HS-27A (cell line): ENCODE measurements around the gene ZBTB32.

Source experiments
- DNase-seq: peaks from one replicate; pipeline ENCODE4 v3.0.0-alpha.2; 2012; ENCODE audit warnings: low read depth, missing footprints

The ZBTB32 gene

GRCh38 chr19:35696835-35697234 is 7.5 kb upstream of the ZBTB32 start:
- DNase-seq, result no peak

- peak; percentile 47 for DNase-seq
Observed at GRCh38 chr19:35702223-35703012, 1.9 kb upstream of the ZBTB32 start.

DNA sequence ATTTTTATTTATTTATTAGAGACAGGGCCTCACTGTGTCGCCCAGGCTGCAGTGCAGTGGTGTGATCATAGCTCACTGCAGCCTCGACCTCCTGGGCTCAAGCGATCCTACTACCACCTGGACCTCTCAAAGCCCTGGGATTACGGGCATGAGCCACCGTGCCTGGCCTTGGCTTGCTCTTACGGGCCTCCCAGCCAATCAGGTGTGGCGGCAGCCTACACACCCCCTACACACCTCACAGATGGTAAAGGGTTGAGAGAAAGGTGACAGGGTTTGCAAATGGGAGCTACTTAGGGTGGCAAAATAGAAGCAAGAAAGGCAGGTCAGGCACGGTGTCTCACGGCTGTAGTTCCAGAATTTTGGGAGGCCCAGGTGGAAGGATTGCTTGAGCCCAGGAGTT is 1.0 kb upstream of the ZBTB32 start:
- no peak for DNase-seq

GRCh38 chr19:35708391-35708790 is 4.0 kb downstream of the ZBTB32 start:
- DNase-seq, result no peak

DNA sequence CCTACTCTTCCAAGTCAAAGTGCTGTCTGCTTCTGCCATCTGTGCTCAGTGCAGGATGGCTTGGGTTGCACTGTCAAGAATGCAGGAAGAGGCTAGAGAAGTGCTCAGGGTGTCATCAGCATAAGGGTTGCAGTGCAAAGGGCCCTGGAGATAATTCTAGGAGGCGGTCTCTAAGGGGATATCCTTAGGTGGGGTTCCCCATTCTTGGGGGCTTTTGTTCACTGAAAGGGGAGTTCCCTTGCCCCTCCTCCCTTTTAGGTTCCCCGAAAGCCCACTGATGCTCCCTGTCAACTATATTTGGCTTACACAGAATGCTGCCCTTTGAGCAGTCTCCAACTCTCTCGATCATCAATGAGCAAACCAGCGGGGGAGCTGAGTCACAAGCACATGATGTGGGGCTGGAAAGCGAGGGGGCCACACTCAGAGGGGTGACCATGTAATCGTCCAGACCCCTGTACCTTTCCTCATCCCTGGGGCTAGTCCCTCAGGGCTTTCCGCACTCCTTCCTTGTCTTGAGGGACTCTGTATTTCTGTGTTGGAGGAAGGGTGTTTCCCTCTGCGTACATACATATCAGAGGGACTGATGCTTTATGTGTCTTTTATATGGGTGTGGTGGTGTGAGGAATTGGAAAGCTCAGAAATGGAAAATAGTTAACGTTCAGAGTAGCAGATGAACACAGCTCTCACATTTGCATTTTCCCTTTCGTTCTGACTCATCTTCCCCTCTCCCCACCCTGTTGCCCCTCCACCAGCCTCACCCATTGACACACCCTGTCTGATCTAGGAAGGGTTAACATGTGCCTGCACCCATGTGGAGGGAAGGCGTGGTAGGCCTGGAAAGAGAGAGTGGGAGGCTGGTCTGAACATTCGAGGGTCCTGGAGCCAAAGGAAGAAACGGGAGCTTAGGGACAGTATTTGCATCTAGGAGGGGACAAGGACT is 6.7 kb downstream of the ZBTB32 start:
- no peak for DNase-seq

GRCh38 chr19:35712567-35713505 is 8.5 kb downstream of the ZBTB32 start:
- no peak for DNase-seq

DNA sequence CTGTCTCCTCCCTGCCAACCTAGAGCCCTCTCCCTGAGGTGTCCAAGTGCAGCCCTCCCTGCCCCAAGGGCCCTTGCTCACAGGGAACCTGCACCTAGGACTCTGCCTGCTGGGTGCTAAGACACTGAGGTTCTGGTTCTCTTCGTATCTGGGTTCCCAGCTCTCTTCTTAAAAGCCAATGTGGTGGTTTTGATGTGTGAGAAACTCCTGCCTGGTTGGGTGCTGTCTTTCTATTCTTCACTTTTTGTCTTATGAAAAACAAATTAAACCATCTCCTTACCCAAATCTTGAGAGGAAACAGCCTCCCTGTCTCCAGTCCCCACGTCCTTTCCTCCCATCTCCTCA is 9.1 kb downstream of the ZBTB32 start:
- DNase-seq, result no peak

GRCh38 chr19:35713904-35714495 is 9.6 kb downstream of the ZBTB32 start:
- no peak for DNase-seq

GRCh38 chr19:35714601-35715354 is 10.4 kb downstream of the ZBTB32 start:
- DNase-seq, result no peak

DNA sequence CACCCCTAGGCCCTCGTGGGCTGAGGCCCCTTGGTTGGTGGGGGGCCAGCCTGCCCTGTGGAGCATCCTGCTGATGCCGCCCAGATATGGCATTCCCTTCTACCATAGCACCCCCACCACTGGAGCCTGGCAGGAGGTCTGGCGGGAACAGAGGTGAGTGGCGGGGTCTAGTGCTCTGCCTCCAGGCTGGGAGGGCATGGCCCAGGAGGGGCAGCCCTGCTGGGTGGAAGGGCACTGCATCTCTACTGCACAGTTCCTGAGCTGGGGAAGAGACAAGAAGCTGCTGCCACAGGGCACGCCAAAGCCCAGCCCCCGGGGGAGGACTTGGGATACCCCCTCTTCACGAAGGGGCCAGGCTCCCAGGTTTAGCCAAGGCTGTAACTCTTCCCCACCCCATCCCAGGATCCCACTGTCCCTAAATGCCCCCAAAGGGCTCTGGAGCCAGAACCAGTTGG is 11.0 kb downstream of the ZBTB32 start:
- no peak for DNase-seq

DNA sequence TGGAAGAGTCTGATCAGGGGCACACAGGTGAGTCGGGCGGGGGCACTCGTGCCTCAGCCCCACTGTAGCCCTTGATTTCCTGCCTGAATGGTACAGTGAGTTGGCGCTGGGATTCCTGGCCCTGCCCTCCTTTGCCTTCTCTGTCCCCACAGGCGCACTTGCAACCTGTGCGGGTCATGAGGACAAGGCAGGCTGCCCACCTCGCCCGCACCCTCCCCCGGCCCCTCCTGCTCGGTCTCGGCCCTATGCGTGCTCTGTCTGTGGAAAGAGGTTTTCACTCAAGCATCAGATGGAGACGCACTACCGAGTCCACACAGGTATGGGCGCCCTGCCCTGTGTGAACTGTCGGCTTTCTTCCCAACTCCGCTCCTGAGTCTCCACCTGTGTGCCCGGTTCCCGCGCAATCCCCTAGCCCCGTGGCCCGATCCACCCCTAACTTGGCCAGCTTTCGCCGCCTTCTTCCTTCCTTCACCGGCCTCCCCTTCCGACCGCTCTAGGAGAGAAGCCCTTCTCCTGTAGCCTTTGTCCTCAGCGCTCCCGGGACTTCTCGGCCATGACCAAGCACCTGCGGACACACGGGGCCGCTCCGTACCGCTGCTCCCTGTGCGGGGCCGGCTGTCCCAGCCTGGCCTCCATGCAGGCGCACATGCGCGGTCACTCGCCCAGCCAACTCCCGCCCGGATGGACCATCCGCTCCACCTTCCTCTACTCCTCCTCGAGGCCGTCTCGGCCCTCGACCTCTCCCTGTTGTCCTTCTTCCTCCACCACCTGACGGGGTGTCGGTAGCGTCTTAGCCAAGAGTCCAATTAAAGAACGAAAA is 11.8 kb downstream of the ZBTB32 start:
- no peak for DNase-seq

- peak; percentile 94 for DNase-seq
Observed at GRCh38 chr19:35716801-35717664, 12.7 kb downstream of the ZBTB32 start.

GRCh38 chr19:35717665-35718344 is 13.4 kb downstream of the ZBTB32 start, which contains the start of gene KMT2B:
TSS of gene KMT2B (plus strand) at chr19:35718003. CDS start at chr19:35718019, 16 bp downstream.
- peak; percentile 97 for DNase-seq

GRCh38 chr19:35718345-35719041 is 14.1 kb downstream of the ZBTB32 start:
- DNase-seq, result no peak

DNA sequence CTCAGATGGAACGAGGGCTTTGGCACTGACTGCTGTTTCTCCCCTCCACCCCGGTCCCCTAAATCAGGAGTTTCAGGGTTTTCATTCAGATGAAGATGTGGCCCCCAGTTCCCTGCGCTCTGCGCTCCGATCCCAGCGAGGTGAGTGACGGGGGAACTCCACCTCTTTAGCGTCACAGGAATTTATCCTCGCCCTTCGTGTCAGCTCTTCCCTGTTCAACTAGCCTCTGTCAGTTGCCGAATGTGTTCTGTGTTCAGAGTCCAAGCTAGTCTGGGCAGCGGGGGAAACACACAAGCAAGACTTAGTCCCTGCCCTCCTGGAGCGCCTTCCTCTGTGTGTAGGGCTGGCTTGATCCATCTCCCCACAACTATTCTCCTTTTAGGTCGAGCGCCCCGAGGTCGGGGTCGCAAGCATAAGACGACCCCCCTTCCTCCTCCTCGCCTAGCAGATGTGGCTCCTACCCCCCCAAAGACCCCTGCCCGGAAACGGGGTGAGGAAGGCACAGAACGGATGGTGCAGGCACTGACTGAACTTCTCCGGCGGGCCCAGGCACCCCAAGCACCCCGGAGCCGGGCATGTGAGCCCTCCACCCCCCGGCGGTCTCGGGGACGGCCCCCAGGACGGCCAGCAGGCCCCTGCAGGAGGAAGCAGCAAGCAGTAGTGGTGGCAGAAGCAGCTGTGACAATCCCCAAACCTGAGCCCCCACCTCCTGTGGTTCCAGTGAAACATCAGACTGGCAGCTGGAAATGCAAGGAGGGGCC is 15.2 kb downstream of the ZBTB32 start:
- no peak for DNase-seq

DNA sequence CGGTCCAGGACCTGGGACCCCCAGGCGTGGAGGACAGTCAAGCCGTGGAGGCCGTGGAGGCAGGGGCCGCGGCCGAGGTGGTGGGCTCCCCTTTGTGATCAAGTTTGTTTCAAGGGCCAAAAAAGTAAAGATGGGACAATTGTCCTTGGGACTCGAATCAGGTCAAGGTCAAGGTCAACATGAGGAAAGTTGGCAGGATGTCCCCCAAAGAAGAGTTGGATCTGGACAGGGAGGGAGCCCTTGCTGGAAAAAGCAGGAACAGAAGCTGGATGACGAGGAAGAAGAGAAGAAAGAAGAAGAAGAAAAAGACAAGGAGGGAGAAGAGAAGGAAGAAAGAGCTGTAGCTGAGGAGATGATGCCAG is 15.8 kb downstream of the ZBTB32 start:
- DNase-seq, result no peak

- no peak for DNase-seq
Observed at GRCh38 chr19:35720648-35721047, 16.3 kb downstream of the ZBTB32 start.
